OCI-LY7 (cell line): Measurements from ENCODE around the gene PMIS2. TPM values are rescaled to one million over a fixed set of nuclear protein-coding genes. Genes with fewer than 3 reads are reported as not detected.

Source experiments
- BruUV-seq: library from RNA; stranded (reverse); fragments of 400-500 nt; replicated peaks from 2 replicates; lab custom pipeline; 2021; lab: Mats Ljungman, UMichigan
- CTCF ChIA-PET: fragments of 300-600 bp; sonication (Branson Sonifier 250); formaldehyde crosslinking; loops from one replicate; lab custom pipeline; 2022; ENCODE audit warnings: antibody characterized with exemption; ENCODE audit not compliant: unreplicated experiment; lab: Charles Lee
- POLR2A ChIA-PET: fragments of 300-600 bp; sonication (Branson Sonifier 250); formaldehyde crosslinking; loops from one replicate; lab custom pipeline; 2022; ENCODE audit warnings: antibody characterized with exemption; lab: Charles Lee
- DNase-seq: peaks from one replicate; pipeline ENCODE4 v3.0.0-alpha.2; 2015; ENCODE audit warnings: low spot score
- H2AFZ ChIP-seq: fragments of 200-600 bp; sonication (generic), shearing (Covaris generic); 2 replicates; pipeline ENCODE4 v1.6.1; 2014; ENCODE audit warnings: mild to moderate bottlenecking, antibody characterized with exemption, low read length, moderate library complexity
- H3K27ac ChIP-seq: fragments of 200-600 bp; sonication (generic); 2 replicates; pipeline ENCODE4 v1.5.1; 2014; ENCODE audit warnings: mixed run types, low read depth, mild to moderate bottlenecking, moderate library complexity, low read length, inconsistent platforms; ENCODE audit not compliant: poor library complexity, severe bottlenecking
- H3K36me3 ChIP-seq: fragments of 200-600 bp; sonication (generic); 2 replicates; pipeline ENCODE4 v1.6.1; 2014; ENCODE audit warnings: mild to moderate bottlenecking, antibody characterized with exemption, low read length, moderate library complexity, mixed read lengths; ENCODE audit not compliant: insufficient read depth
- H3K4me1 ChIP-seq: fragments of 200-600 bp; sonication (generic); 2 replicates; pipeline ENCODE4 v1.5.1; 2014; ENCODE audit warnings: mild to moderate bottlenecking, low read length; ENCODE audit not compliant: insufficient read depth, poor library complexity, severe bottlenecking
- H3K4me2 ChIP-seq: fragments of 200-600 bp; sonication (generic); 2 replicates; pipeline ENCODE4 v1.6.1; 2014; ENCODE audit warnings: mild to moderate bottlenecking, low read length
- H3K4me3 ChIP-seq: fragments of 200-600 bp; sonication (generic); 2 replicates; pipeline ENCODE4 v1.5.1; 2014; ENCODE audit warnings: mild to moderate bottlenecking, low read depth, low read length; ENCODE audit not compliant: poor library complexity, severe bottlenecking
- H3K79me2 ChIP-seq: fragments of 200-600 bp; sonication (generic); 2 replicates; pipeline ENCODE4 v1.6.1; 2016; ENCODE audit warnings: low read depth, mild to moderate bottlenecking, low read length, moderate library complexity, mixed read lengths; ENCODE audit not compliant: insufficient read depth
- H3K9me2 ChIP-seq: fragments of 200-600 bp; sonication (generic); 2 replicates; pipeline ENCODE4 v1.6.1; 2016; ENCODE audit warnings: mild to moderate bottlenecking, low read length, mixed read lengths; ENCODE audit not compliant: insufficient read depth
- H3K9me3 ChIP-seq: fragments of 200-600 bp; sonication (generic); 2 replicates; pipeline ENCODE4 v1.6.1; 2014; ENCODE audit warnings: mild to moderate bottlenecking, mixed run types, low read length, mixed read lengths
- H4K20me1 ChIP-seq: fragments of 200-600 bp; sonication (generic); 2 replicates; pipeline ENCODE4 v1.6.1; 2014; ENCODE audit warnings: mild to moderate bottlenecking, antibody characterized with exemption, low read length, moderate library complexity, mixed read lengths; ENCODE audit not compliant: insufficient read depth
- CTCF ChIP-seq: fragments of 200-600 bp; sonication (generic); conservative IDR thresholded peaks from 2 replicates; pipeline ENCODE4 v1.5.1; 2014; ENCODE audit warnings: mild to moderate bottlenecking, antibody characterized with exemption, low read length, moderate library complexity, mixed read lengths
- EZH2phosphoT487 ChIP-seq: fragments of 200-600 bp; sonication (generic); IDR thresholded peaks from 2 replicates; pipeline ENCODE4 v1.6.1; 2018; ENCODE audit warnings: low read depth, borderline replicate concordance, mild to moderate bottlenecking, mixed run types, antibody characterized with exemption, low read length, moderate library complexity, mixed read lengths
- intact Hi-C: fragments of 100-400 bp; cut with micrococcal nuclease; formaldehyde crosslinking; loops from one replicate; pipeline ENCODE4 v1.10.0; 2022; ENCODE audit not compliant: unreplicated experiment
- total RNA-seq, 2 experiments: library from RNA; depleted of rRNA in 1 of 2; stranded (reverse); fragments of >200 nt in 1 of 2; shearing (Covaris generic) in 1 of 2; gene quantifications; 2 replicates each; pipeline ENCODE4 v1.2.3, GENCODE V29; 2014 to 2022

PMIS2 gene
- total RNA-seq, 2 experiments from 2014 or later = not detected

GRCh38 chr19:35560271-35560670 lies 25.7 kb upstream of the PMIS2 start:
- DNase-seq = no peak
- Histone ChIP-seq H3K79me2 (no peaks in the 10 kb centered on the region), H3K9me3 (no peaks in the 10 kb centered on the region), H3K9me2 (no peaks in the 10 kb centered on the region), H3K36me3 (no peaks in the 10 kb centered on the region), H3K4me3 (no peak overlapping the region), H3K4me1 (peaks cover 18% of the 10 kb centered on the region), H4K20me1 (no peaks in the 10 kb centered on the region), H3K4me2 (no peak overlapping the region), H2AFZ (no peak overlapping the region), H3K27ac (no peak overlapping the region)
- no TSS peak for BruUV-seq
- TF ChIP-seq EZH2phosphoT487 (no peak), CTCF (no peak)
- intact Hi-C loops = no loop called here
- ChIA-PET CTCF (no interaction called here), POLR2A (no interaction called here)

GRCh38 chr19:35560677-35561076 lies 25.3 kb upstream of the PMIS2 start:
- intact Hi-C loops = no loop called here
- H4K20me1 ChIP-seq = no peaks in the 10 kb centered on the region
- no peaks in the 10 kb centered on the region for H3K79me2 ChIP-seq
- DNase-seq = no peak
- no peak overlapping the region for H3K4me3 ChIP-seq
- no peaks in the 10 kb centered on the region for H3K9me2 ChIP-seq
- H3K9me3 ChIP-seq = no peaks in the 10 kb centered on the region
- H3K36me3 ChIP-seq = no peaks in the 10 kb centered on the region
- no peak overlapping the region for H3K4me2 ChIP-seq
- peaks cover 18% of the 10 kb centered on the region for H3K4me1 ChIP-seq
- H2AFZ ChIP-seq = no peak overlapping the region
- no peak for TF ChIP-seq CTCF
- TF ChIP-seq EZH2phosphoT487 = no peak
- H3K27ac ChIP-seq = no peak overlapping the region
- ChIA-PET CTCF (no interaction called here), POLR2A (no interaction called here)
- BruUV-seq = no TSS peak

- ChIA-PET POLR2A (no interaction called here), CTCF (no interaction called here)
- Histone ChIP-seq H2AFZ (no peak overlapping the region), H3K79me2 (no peaks in the 10 kb centered on the region), H4K20me1 (no peaks in the 10 kb centered on the region), H3K27ac (no peak overlapping the region), H3K36me3 (no peaks in the 10 kb centered on the region), H3K4me3 (no peak overlapping the region), H3K4me1 (peaks cover 18% of the 10 kb centered on the region), H3K9me3 (no peaks in the 10 kb centered on the region), H3K9me2 (no peaks in the 10 kb centered on the region), H3K4me2 (no peak overlapping the region)
- no peak for DNase-seq
- no peak for TF ChIP-seq EZH2phosphoT487
- TF ChIP-seq CTCF = no peak
- intact Hi-C loops = no loop called here
- no TSS peak for BruUV-seq
These were observed 24.5 kb upstream of the PMIS2 start for GRCh38 chr19:35561436-35561835.
